Measurements from ENCODE around the gene AP5S1.

GRCh38 chr20:3797592-3798372 is 22.6 kb upstream of the AP5S1 start:
- TF ChIP-seq POLR2A (IDR thresholded peaks at IDR 0.05), result no peak
- TF ChIP-seq, protein P1, sequence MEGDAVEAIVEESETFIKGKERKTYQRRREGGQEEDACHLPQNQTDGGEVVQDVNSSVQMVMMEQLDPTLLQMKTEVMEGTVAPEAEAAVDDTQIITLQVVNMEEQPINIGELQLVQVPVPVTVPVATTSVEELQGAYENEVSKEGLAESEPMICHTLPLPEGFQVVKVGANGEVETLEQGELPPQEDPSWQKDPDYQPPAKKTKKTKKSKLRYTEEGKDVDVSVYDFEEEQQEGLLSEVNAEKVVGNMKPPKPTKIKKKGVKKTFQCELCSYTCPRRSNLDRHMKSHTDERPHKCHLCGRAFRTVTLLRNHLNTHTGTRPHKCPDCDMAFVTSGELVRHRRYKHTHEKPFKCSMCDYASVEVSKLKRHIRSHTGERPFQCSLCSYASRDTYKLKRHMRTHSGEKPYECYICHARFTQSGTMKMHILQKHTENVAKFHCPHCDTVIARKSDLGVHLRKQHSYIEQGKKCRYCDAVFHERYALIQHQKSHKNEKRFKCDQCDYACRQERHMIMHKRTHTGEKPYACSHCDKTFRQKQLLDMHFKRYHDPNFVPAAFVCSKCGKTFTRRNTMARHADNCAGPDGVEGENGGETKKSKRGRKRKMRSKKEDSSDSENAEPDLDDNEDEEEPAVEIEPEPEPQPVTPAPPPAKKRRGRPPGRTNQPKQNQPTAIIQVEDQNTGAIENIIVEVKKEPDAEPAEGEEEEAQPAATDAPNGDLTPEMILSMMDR (IDR thresholded peaks at IDR 0.05), result no peak
